GM18858 (cell line): ENCODE measurements around the gene YAF2.
"Not testable (repeated sequence)": the region's sequence is repeated elsewhere in the genome, so short reads cannot be mapped to it uniquely, and the experiment has no call there.

Experiments used
- ATAC-seq: cut with Tn5 transposase; IDR thresholded peaks from one replicate; pipeline ENCODE4 v1.9.1; 2021; ENCODE audit not compliant: unreplicated experiment

Gene YAF2

DNA sequence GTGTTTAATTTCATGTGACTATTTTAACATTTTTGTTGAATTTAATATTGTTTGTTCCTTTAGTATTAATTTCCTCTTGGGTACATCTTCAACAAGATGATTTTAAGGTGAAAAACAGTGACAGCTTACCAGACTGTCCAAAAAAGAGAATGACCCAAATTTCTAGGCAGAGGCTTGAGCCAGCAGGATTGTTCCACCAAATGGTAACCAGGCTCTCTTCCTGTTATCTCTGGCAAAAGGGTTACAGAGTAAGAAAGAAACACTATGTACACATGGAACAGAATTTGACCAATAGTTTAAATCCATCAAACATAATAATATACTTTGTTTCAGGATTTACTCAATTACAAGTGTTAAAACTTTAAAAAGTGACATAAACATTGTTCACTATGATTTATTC, 39.0 kb downstream of the YAF2 start:
- no peak for ATAC-seq

DNA sequence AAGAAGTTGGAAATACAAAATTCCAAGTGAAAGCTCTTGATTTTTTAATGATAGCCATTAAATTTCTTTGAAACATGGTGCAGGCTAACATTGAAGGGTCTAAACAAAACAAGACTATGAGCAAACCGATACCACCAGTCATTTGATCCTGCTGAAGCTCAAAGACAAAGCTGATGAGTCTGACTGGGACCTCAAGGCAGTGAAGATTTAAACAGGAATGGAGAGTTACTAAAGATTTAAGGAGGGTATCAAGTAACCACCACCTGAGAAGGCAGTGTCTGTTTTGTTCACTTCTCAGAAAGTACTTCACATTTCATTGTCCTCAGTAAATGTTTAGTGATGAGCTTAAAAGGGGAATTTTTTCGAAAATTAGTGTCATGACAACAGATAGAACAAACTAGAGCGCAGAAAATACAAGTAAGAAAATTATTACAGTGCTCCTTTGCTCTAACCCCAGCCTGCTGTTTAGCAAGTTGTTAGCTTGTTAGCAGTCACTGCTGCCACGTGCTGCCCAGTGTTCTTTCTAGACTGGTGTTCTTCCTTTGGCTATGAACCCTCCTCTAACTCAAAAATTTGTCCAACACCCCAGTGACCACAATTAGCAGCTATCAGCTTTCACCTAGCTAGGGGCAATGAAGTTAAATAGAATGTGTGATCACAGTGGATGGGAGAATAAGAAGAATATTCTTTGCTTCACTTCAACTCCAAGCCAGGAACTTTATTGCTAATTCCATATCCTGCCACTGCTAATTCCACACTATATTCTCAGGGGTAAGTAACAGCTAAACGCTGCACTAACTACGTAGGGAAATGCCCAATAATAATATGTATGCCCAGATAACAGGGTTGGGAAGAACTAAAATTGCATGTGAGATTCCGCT, 41.1 kb downstream of the YAF2 start:
- ATAC-seq: no peak

DNA sequence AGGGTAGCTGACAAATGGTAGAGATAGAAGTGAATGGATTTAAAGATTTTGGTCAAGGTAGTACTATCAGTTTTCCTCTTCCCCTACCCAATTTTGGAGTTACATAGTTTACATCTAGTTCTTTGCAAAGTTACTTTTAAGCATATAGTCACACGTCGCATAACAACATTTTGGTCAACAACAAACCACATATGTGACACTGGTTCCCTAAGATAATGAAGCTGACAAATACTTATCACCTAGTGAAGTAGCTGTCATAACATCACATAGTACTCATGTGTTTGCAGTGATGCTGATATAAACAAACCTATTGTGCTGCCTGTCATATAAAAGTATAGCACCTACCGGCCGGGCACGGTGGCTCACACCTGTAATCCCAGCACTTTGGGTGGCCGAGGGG, 45.4 kb downstream of the YAF2 start:
- ATAC-seq: no peak

DNA sequence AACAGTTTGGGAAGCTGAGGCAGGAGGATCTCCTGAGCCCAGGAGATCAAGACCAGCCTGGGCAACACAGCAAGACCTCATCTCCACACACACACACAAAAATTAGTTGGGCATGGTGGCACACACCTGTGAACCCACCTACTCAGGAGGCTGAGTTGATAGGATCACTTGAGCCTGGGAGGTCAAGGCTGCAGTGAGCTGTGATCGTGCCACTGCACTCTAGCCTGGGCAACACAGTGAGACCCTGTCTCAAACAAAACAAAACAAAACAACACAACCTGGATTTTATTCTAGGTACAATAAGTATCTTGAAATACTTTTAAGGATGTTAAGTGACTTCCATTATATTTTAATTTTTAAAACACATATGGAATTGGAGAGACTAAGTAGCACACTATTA, 45.8 kb downstream of the YAF2 start:
- ATAC-seq: no peak

DNA sequence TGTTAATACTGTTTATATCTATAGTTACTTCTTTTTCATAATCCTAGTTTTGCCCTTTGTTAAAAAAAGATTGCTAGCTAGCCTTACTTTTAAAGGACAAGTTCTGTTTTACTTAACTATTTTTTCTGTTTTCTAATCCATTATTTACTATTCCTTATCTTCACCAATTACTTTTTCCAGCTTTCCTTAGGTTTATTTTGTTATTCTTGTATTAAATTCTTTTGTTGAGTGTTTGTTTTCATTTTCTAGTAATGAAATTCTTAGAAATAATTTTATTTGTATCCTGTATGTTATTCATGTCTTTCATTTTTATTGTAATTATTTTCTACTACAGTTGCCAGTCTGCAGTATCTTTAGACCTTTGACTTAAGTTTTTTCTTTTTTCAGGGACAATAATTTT, 47.7 kb downstream of the YAF2 start:
- ATAC-seq: no peak

DNA sequence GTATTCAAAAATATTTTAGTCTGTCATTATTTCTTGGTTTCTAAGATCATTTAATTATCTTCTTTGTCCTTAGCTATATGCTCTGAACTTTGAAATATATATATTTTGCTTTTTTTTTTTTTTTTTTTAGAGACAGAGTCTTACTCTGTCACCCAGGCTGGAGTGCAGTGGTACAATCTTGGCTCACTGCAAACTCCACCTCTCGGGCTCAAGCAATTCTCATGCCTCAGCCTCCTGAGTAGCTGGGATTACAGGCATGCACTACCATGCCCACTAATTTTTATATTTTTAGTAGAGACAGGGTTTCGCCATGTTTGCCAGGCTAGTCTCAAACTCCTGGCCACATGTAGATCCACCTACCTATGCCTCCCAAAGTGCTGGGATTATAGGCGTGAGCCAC, 49.8 kb downstream of the YAF2 start:
- not testable (repeated sequence) for ATAC-seq

DNA sequence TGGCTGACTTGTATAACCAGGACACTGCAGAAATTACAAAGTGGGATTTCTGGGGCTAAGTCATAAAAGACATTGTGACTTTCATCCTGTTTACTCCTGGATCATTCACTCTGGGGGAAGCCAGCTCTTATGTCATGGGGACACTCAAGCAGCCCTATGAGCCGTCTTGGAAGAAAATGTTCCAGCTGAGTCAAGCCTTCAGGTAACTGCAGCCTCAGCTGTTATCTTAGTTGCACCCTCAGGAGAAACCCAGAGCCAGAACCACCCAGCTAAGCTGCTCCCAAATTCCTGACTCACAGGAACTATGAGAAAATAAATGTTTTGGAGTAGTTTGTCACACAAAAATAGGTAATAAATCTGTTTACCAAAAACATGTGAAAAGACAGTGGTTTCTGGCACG, 50.2 kb downstream of the YAF2 start:
- no peak for ATAC-seq

DNA sequence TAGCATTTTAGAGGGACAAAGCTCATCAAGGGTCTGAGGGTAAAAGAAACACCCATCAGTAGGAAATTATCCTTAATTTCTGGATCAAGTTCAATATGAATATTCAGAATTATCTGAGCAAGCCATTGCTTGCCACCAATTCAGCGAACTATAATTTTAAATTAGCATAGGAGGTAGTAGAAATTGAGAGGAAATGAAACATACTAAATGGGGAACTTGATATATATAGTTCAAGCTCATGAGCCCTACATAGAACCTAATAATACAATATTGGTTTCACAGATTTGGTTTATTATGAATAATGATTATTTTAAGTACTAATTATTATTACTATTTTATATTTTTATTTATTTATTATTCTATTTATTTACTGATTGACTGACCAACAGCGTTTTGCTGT, 51.3 kb downstream of the YAF2 start:
- peak; percentile 77 for ATAC-seq

DNA sequence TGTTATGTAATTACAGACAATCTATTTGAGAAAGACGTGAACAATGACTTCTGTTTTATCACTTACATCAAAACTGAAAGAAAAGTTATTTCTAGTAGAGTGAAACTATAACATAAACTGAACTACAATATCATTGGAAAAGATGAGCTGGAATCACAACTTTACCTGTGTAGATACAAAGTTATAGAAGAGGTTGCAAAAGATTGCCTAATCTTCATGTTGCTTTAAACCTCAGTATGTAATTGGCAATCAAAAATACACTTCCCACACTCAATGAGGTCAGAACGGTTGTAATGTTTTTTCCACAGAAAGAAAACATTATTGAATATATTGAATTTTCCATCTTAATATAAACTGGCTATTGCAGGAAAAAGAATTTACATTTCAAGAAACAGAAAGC, 55.7 kb downstream of the YAF2 start:
- no peak for ATAC-seq

DNA sequence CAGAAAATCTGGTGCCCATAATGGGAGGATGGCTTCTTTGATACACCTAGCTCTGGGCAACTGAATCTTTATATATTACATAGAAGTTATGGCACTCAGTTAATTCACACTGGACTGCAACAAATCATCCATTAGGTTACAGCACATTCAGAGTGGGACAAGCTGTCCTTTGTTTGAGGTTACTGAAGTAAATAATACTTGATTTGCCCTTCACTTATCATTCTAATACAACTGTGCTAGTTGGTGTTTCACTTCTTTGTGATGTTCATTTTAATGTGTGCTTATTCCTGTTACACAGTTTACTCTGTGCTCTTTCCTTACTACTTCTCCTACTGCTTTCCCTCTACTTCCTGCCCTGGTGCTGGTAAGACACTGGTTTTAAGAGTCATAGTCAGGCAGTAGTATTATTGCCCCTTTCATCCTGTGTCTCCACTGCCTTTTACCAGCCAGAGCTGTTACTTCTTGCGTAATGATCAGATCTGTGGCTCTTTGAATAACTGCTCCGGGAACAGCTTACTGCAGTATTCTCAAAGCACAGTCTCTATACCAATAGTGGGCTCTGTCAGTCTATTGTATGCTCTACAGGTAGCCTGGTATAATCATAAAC, 57.0 kb downstream of the YAF2 start:
- ATAC-seq: no peak

DNA sequence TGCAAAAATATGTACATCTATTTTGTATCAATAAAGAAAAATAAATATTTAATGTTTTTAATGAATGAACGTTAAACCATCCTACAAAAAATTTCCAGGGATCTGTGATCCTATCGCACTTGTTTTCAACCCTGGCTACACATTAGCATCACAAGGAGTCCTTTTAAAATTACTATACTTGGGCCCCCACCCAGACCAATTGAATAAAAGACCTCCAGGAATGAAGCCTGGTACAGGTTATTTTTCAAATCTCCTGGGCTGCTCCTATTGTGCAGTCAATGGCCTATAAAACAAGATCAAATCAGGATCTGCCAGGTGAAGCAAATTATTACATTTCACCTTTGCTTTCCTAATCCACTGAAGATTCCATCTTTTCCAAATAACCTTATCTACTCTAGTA, 59.9 kb downstream of the YAF2 start:
- ATAC-seq: no peak

DNA sequence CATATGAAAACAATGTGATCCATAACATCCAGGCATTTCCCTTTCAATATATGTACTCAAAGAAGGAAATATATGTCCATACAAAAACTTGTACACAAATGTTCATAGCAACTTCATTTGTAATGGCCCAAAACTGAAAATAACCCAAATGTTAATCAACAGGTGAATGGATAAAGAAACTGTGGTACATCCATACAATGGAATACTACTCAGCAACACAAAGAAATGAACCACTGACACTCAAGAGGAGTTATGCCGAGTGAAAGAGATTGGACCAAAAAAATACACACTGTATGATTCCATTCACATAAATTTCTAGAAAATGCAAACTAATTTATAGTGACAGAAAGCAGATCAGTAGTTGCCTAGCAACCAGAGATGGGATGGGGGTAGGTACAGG, 63.1 kb downstream of the YAF2 start:
- ATAC-seq: no peak

DNA sequence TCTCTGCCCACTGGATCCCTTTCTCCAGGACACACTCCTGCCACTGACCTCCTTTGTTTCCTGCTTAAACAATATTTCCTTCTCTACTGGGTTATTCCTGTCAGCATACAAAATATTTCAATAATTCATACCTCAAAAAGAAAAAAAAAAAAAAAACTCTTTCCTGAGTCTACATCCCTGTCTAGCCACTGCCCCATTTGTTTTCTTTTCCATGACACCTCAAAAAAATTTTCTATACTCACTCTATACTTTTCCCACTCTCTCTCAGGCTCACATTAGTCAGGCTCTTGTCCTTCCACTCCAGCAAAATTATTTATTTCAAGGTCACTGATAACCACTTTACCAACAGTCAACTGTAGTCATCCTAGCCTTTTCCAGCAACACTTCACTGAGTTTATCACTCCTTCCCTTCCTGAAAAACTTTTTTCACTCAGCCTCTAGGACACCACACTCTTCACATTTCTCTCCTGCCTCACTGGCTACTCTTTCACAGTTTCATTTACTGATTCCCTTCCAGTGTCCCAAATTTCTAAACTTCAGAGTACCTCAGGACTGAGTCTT, 64.0 kb downstream of the YAF2 start:
- no peak for ATAC-seq

DNA sequence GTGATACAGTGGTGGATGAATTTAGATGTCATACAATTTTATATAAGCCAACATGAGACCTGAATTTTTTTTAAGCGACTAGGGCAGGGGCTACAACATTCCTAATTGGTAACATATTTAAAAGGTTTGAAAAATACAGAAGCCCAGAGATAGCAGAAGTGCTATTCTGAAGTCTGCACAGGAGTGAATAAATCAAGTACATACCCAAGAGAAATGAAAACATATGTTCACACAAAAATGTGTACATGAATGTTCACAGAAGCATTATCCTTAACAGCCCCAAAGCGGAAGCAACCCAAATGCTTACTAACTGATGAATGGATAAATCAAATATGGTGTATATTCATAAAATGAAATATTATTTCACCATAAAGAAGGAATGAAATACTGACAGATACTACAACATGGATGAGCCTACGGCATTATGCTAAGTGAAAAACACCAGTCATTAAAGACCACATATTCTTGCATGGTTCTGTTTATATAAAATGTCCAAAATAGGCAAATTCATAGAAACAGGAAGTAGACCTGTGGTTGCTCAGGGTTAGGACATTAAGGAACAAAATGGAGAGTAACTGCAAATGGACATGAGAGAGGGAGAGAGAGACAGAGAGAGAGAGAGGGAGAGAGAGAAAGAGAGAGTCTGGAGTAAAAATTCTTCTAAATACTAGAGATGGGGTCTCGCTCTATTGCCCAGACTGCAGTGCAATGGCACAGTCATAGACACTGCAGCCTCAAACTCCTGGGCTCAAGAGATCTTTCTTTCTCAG, 65.4 kb downstream of the YAF2 start:
- ATAC-seq: no peak

DNA sequence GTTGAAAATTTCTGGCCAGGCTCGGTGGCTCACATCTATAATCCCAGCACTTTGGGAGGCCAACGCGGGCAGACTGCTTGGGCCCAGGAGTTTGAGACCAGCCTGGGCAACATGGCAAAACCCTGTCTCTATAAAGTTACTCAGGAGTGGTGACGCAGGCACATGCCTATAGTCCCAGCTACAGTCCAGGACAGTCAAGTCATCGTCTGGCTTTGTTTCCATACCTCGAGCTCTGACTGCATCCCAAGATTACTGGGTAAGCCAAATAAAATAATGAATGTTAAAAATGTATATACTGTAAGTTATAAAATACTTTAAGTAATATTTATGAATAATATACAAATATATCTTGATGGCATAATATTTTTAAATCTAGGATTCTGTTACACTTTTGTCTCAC, 70.3 kb downstream of the YAF2 start:
- no peak for ATAC-seq

DNA sequence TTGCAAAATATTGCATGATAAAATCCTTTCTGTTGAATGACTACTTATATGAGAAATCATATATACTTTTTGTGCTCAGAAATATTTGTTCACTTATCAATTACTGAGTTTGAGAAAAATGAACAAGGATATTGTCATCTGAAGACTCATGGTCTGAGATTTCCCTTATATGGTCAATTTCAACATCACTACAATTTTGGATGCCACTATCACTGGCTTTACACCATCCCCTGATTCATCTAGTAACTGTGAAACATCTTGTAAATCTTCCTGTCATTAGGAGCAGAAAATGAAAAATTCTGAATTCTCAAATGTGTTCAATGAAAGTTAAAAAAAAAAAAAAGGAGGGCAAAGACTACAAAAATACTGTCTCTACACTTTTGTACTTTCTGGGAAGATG, 71.5 kb downstream of the YAF2 start:
- ATAC-seq: no peak

DNA sequence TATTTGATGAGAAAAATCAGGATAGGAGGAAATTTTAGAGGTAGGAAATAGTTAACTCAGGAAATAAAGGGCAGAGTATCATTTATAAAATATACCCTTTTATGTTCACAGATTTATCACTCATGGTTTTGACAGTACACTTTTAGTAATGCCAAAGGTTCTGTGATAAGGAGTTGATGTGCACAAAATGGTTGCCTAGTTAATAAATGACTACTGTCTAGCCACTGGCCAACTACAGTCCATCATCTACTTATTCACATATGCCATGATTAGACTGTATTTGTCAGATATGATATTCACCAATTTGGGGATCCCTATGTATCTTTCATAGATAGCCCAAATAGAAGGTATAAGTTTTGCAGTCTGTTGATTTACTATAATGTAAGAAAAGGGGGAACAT, 74.1 kb downstream of the YAF2 start:
- no peak for ATAC-seq

DNA sequence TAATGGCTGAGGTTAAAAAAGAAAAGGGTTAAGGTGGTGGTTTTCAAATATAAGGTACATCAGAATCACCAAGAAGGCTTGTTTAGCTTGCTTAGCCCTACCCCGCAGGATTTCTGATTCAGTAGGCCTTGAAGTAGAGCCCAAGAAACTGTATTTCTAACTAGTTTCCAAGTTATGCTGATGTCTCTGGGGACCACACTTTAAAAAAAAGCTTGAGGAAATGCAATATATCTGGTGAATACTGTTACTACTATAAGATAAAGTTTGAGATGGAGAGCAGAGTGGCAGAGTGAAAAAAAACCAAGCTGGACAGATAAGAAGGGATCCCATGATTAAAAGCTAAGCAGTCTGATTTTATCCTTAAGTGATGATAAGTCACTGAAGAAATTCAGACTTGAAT, 75.1 kb downstream of the YAF2 start:
- ATAC-seq: no peak

DNA sequence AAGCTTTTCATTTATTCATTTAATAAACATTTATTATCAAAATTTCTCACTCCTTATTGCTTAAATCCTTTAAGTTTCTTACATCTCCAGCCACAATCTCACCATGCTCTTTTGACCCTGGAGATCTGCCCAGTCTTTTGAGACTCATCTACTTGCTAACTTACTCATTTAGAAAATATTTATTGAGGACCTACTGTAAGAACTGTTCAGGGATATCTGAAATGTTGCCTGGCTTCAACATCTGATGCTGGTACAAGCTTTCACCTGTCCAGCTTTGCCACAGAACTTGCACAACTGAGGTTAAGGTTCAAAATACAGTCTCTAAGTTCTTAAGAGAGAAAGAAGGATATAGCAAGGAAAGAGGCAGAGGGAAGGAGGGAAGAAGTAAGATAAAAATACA, 75.9 kb downstream of the YAF2 start:
- no peak for ATAC-seq

DNA sequence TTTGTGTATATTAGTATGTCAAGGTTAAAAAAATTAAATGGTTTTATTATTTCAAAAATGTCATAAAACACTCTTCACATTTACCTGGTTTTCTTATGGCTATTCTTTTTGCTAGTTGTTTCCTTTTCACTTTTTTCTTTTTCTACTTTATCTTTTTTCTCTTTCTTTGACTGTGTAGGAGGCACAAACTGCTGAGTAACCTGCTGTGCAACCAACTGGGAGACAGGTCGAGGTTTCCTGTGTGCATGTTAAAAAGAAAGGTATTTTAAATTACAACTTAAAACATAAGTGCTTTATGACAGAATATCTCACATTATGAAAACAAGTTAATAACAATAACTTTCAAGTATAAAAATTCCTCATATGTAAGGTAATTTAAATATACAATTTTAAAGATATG, 76.5 kb downstream of the YAF2 start:
- ATAC-seq: no peak

DNA sequence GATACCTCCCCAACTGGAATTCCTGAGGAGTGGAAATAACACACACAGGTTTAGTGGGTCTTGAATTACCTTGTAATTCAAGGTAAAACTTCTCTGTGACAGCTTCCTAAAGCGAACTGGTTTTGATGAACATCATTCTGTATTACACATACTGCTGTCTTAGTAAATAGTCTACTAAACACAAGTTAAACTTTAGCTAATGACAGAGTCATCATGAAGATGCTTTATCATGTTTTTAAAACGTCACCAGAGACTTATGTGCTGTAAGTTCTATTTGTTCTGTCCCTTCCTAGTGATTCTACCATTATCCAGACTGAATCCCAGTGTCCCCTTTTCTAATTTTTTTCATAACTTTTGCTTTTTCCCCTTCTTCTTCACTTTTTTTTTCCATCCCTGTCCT, 81.8 kb downstream of the YAF2 start:
- ATAC-seq: no peak
